Tracheal epithelial cell (primary cell): ENCODE results near the gene SIRPG. TPM values are rescaled to one million over a fixed set of nuclear protein-coding genes. Genes with fewer than 3 reads are reported as not detected.

Experiments
- total RNA-seq: library from RNA; depleted of rRNA; stranded (reverse); fragments of >200 nt; gene quantifications from 2 replicates; pipeline ENCODE4 v1.2.1, GENCODE V29; 2014

Gene SIRPG
- total RNA-seq = not detected in 2 replicates

GRCh38 chr20:1657556-1658334 lies at the start of gene SIRPG:
TSS of gene SIRPG (minus strand) at chr20:1657779. CDS start at chr20:1657714, 65 bp downstream.

DNA sequence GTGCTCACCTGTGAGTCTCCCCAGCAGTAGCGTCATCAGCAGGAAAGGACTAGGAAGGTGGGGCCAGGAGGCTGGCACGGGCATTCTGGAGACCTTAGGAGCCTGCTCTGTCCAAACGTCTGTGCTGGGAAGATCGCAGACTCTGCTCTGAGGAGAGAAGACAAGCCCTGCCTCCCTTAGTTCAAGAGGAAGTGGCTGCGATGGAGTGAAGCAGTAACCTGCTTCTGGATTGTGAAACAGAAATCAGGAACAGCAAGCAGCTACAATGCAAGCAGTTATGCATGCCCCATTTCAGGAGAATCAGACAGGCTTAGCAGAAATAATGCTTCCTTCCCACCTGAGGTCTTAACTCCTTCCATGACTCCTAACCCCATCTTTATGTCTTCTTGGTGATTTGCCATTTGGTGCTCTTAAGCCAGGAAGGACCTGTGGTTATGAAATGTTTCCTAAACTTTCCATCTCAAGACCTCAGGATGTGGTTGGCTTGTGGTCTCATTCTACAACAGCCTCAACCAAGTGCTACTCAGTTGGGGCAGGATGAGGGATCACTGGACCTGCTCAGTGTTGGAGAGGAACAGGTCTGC lies 37.6 kb downstream of the SIRPG start, which contains the start of gene SIRPB1:
Gene SIRPB1, minus strand, starts transcription at position 149 of the 584 bp plus-strand sequence. Its CDS starts 65 bp downstream, at position 84.

Other genes with a start within 250 kb of the SIRPG start
- gene NSFL1C, start 190.9 kb downstream of the SIRPG start, total RNA-seq = 16.8 and 29.2 TPM in 2 replicates
- gene SIRPB2, start 166.4 kb downstream of the SIRPG start, total RNA-seq = 0.21 and 0.48 TPM in 2 replicates
- not detected in 2 replicates for gene SIRPD, start 100.1 kb downstream of the SIRPG start, total RNA-seq
- 0.48 TPM in 1 of 2 replicates, not detected in the other for gene SIRPB1, start 37.8 kb downstream of the SIRPG start, total RNA-seq
- gene SIRPA, start 237.6 kb upstream of the SIRPG start, total RNA-seq = 8.7 and 15.9 TPM in 2 replicates